Panc1 (cell line): ENCODE results near the gene CXorf65. TPM values are rescaled to one million over a fixed set of nuclear protein-coding genes. Genes with fewer than 3 reads are reported as not detected.

ENCODE experiments used
- ATAC-seq: fragments of 200-7000 bp; cut with Tn5 transposase; 2 replicates; pipeline ENCODE4 v1.9.1; 2020; ENCODE audit warnings: mild to moderate bottlenecking, moderate library complexity
- BruUV-seq: library from RNA; stranded (reverse); fragments of 400-500 nt; replicated peaks from 2 replicates; lab custom pipeline; 2021; lab: Mats Ljungman, UMichigan
- CTCF ChIA-PET: fragments of 300-600 bp; sonication (Branson Sonifier 250); formaldehyde crosslinking; loops from one replicate; lab custom pipeline; 2022; ENCODE audit warnings: antibody characterized with exemption; lab: Charles Lee
- POLR2A ChIA-PET: fragments of 300-600 bp; sonication (Branson Sonifier 250); formaldehyde crosslinking; loops from one replicate; lab custom pipeline; 2022; ENCODE audit warnings: antibody characterized with exemption; lab: Charles Lee
- DNase-seq: peaks from one replicate; pipeline ENCODE4 v3.0.0-alpha.2; 2010; ENCODE audit warnings: low read depth, low spot score
- H3K27ac ChIP-seq: 2 replicates; pipeline ENCODE4 v1.5.1; 2011; ENCODE audit warnings: mild to moderate bottlenecking, low read length, inconsistent platforms
- H3K27me3 ChIP-seq: fragments of 200-500 bp; sonication (Bioruptor generic); 2 replicates; pipeline ENCODE4 v1.6.0; 2014; ENCODE audit warnings: low read length, inconsistent platforms; ENCODE audit not compliant: control insufficient read depth, insufficient read depth
- H3K36me3 ChIP-seq: fragments of 200-500 bp; sonication (Bioruptor generic); 2 replicates; pipeline ENCODE4 v1.5.1; 2014; ENCODE audit warnings: inconsistent platforms, mild to moderate bottlenecking, low read length, moderate library complexity; ENCODE audit not compliant: control insufficient read depth, insufficient read depth
- H3K4me1 ChIP-seq: 2 replicates; pipeline ENCODE4 v1.5.1; 2011; ENCODE audit warnings: inconsistent platforms, mild to moderate bottlenecking, low read length, moderate library complexity; ENCODE audit not compliant: control insufficient read depth, insufficient read depth
- H3K4me3 ChIP-seq, 2 experiments: 2 replicates each; pipeline ENCODE4 v1.5.1; 2011 to 2012; ENCODE audit warnings: low read depth in 2 of 2, low read length in 2 of 2, mild to moderate bottlenecking in 2 of 2, inconsistent platforms in 1 of 2, moderate library complexity in 1 of 2
- H3K9me3 ChIP-seq: fragments of 200-500 bp; sonication (Bioruptor generic); 2 replicates; pipeline ENCODE4 v1.5.1; 2014; ENCODE audit warnings: low read depth, mild to moderate bottlenecking, inconsistent platforms, low read length, moderate library complexity; ENCODE audit not compliant: control insufficient read depth, insufficient read depth
- CTCF ChIP-seq: fragments of 450-650 bp; IDR thresholded peaks from 2 replicates; pipeline ENCODE4 v1.5.1; 2017; ENCODE audit warnings: mild to moderate bottlenecking
- POLR2AphosphoS5 ChIP-seq: IDR thresholded peaks from 2 replicates; pipeline ENCODE4 v1.6.1; 2012; ENCODE audit warnings: mild to moderate bottlenecking, low read depth, low read length, moderate library complexity
- SIN3A ChIP-seq: IDR thresholded peaks from 2 replicates; pipeline ENCODE4 v1.6.1; 2012; ENCODE audit warnings: low read depth, mild to moderate bottlenecking, low read length, moderate library complexity, borderline replicate concordance; ENCODE audit not compliant: insufficient read depth
- TCF7L2 ChIP-seq: IDR thresholded peaks from 2 replicates; pipeline ENCODE4 v1.6.1; 2011; ENCODE audit warnings: mild to moderate bottlenecking, low read depth, low read length, inconsistent platforms
- in situ Hi-C: cut with HindIII; loops from 2 replicates; pipeline ENCODE4 v1.10.0; 2016; ENCODE audit warnings: low sequenced_read_pairs, low pct_unique_long_range_greater_than_20kb
- intact Hi-C: fragments of 100-400 bp; cut with micrococcal nuclease; formaldehyde crosslinking; loops from one replicate; pipeline ENCODE4 v1.10.0; 2022; ENCODE audit not compliant: unreplicated experiment
- total RNA-seq: library from RNA; stranded (reverse); gene quantifications from one replicate; pipeline ENCODE4 v1.2.1, GENCODE V29; 2021; ENCODE audit not compliant: unreplicated experiment
- TF ChIP-seq, protein P1 (sequence below), 2 experiments: IDR thresholded peaks; 2 replicates each; pipeline ENCODE4 v1.6.1; 2011 to 2012; ENCODE audit warnings: low read depth in 2 of 2, control low read depth in 1 of 2, low read length in 1 of 2, mild to moderate bottlenecking in 1 of 2, moderate library complexity in 1 of 2; ENCODE audit not compliant: insufficient read depth in 1 of 2

CXorf65 gene
- total RNA-seq, 1 experiment from 2014 or later: not detected

- CTCF ChIA-PET: no interaction called here
- Histone ChIP-seq H3K27ac (no peak overlapping the region), H3K4me3 (no peak overlapping the region), H3K9me3 (no peaks in the 10 kb centered on the region), H3K27me3 (no peaks in the 10 kb centered on the region), H3K4me1 (no peaks in the 10 kb centered on the region), H3K36me3 (peaks cover 5% of the 10 kb centered on the region; the same call in 1 of the 2 replicates)
- TF ChIP-seq SIN3A (no peak), CTCF (no peak), POLR2AphosphoS5 (no peak), TCF7L2 (no peak)
- TF ChIP-seq, protein P1, sequence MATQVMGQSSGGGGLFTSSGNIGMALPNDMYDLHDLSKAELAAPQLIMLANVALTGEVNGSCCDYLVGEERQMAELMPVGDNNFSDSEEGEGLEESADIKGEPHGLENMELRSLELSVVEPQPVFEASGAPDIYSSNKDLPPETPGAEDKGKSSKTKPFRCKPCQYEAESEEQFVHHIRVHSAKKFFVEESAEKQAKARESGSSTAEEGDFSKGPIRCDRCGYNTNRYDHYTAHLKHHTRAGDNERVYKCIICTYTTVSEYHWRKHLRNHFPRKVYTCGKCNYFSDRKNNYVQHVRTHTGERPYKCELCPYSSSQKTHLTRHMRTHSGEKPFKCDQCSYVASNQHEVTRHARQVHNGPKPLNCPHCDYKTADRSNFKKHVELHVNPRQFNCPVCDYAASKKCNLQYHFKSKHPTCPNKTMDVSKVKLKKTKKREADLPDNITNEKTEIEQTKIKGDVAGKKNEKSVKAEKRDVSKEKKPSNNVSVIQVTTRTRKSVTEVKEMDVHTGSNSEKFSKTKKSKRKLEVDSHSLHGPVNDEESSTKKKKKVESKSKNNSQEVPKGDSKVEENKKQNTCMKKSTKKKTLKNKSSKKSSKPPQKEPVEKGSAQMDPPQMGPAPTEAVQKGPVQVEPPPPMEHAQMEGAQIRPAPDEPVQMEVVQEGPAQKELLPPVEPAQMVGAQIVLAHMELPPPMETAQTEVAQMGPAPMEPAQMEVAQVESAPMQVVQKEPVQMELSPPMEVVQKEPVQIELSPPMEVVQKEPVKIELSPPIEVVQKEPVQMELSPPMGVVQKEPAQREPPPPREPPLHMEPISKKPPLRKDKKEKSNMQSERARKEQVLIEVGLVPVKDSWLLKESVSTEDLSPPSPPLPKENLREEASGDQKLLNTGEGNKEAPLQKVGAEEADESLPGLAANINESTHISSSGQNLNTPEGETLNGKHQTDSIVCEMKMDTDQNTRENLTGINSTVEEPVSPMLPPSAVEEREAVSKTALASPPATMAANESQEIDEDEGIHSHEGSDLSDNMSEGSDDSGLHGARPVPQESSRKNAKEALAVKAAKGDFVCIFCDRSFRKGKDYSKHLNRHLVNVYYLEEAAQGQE (IDR thresholded peaks at IDR 0.05; ENCODE audit: insufficient read depth in 1 of 2, low read depth in 2 of 2, low read length in 1 of 2): no peak
- POLR2A ChIA-PET: no interaction called here
- in situ Hi-C loops (no loop called here), intact Hi-C loops (no loop called here)
- ATAC-seq (no peak), DNase-seq (no peak)
- BruUV-seq: no TSS peak
These were observed 46.4 kb downstream of the CXorf65 start for GRCh38 chrX:71060127-71060526.

GRCh38 chrX:71057848-71058530 lies 48.6 kb downstream of the CXorf65 start:
- Histone ChIP-seq H3K36me3 (peaks cover 5% of the 10 kb centered on the region; the same call in 1 of the 2 replicates), H3K4me3 (no peak overlapping the region), H3K27me3 (no peaks in the 10 kb centered on the region), H3K4me1 (no peaks in the 10 kb centered on the region), H3K9me3 (no peaks in the 10 kb centered on the region), H3K27ac (no peak overlapping the region)
- ATAC-seq (no peak), DNase-seq (no peak)
- no peak for TF ChIP-seq TCF7L2
- TF ChIP-seq, protein P1 (IDR thresholded peaks at IDR 0.05; ENCODE audit: insufficient read depth in 1 of 2, low read depth in 2 of 2, low read length in 1 of 2): no peak
- no TSS peak for BruUV-seq
- CTCF ChIA-PET: no interaction called here
- POLR2A ChIA-PET: no interaction called here
- in situ Hi-C loops (no loop called here), intact Hi-C loops (no loop called here)
